ENCODE measurements around the gene SUGCT. TPM values are rescaled to one million over a fixed set of nuclear protein-coding genes. Genes with fewer than 3 reads are reported as not detected.
"Not testable (repeated sequence)": the region's sequence is repeated elsewhere in the genome, so short reads cannot be mapped to it uniquely, and the experiment has no call there.

SUGCT gene
- total RNA-seq, 1 experiment from 2014 or later: not detected

GRCh38 chr7:40248681-40249080, 113.9 kb downstream of the SUGCT start:
- DNase-seq (ENCODE audit: low spot score): no peak

GRCh38 chr7:40253444-40253843, 118.6 kb downstream of the SUGCT start:
- not testable (repeated sequence) for DNase-seq (ENCODE audit: low spot score)

- no peak for DNase-seq (ENCODE audit: low spot score)
Measured at GRCh38 chr7:40263752-40264390, 129.1 kb downstream of the SUGCT start.

GRCh38 chr7:40267583-40267982, 132.8 kb downstream of the SUGCT start:
- no peak for DNase-seq (ENCODE audit: low spot score)

- not testable (repeated sequence) for DNase-seq (ENCODE audit: low spot score)
Measured at GRCh38 chr7:40268810-40269209, 134.0 kb downstream of the SUGCT start.

- no peak for DNase-seq (ENCODE audit: low spot score)
Measured at GRCh38 chr7:40276061-40276460, 141.3 kb downstream of the SUGCT start.

GRCh38 chr7:40279991-40280390, 145.2 kb downstream of the SUGCT start:
- DNase-seq (ENCODE audit: low spot score): no peak

- DNase-seq (ENCODE audit: low spot score): no peak
Measured at GRCh38 chr7:40282858-40283257, 148.1 kb downstream of the SUGCT start.

GRCh38 chr7:40283391-40283790, 148.6 kb downstream of the SUGCT start:
- DNase-seq (ENCODE audit: low spot score): no peak

- DNase-seq (ENCODE audit: low spot score): no peak
Measured at GRCh38 chr7:40288827-40289226, 154.0 kb downstream of the SUGCT start.

GRCh38 chr7:40297741-40298311, 163.0 kb downstream of the SUGCT start:
- DNase-seq (ENCODE audit: low spot score): no peak

GRCh38 chr7:40298421-40298820, 163.6 kb downstream of the SUGCT start:
- DNase-seq (ENCODE audit: low spot score): no peak

GRCh38 chr7:40299097-40299496, 164.3 kb downstream of the SUGCT start:
- no peak for DNase-seq (ENCODE audit: low spot score)

- no peak for DNase-seq (ENCODE audit: low spot score)
Measured at GRCh38 chr7:40300146-40300670, 165.4 kb downstream of the SUGCT start.

GRCh38 chr7:40301486-40302068, 166.8 kb downstream of the SUGCT start:
- no peak for DNase-seq (ENCODE audit: low spot score)

- DNase-seq (ENCODE audit: low spot score): no peak
Measured at GRCh38 chr7:40303996-40304395, 169.2 kb downstream of the SUGCT start.

- DNase-seq (ENCODE audit: low spot score): no peak
Measured at GRCh38 chr7:40305229-40305628, 170.4 kb downstream of the SUGCT start.

GRCh38 chr7:40306025-40306424, 171.2 kb downstream of the SUGCT start:
- DNase-seq (ENCODE audit: low spot score): no peak

GRCh38 chr7:40306596-40306995, 171.8 kb downstream of the SUGCT start:
- no peak for DNase-seq (ENCODE audit: low spot score)

GRCh38 chr7:40310258-40310657, 175.5 kb downstream of the SUGCT start:
- DNase-seq (ENCODE audit: low spot score): no peak

- DNase-seq (ENCODE audit: low spot score): no peak
Measured at GRCh38 chr7:40311307-40311706, 176.5 kb downstream of the SUGCT start.

GRCh38 chr7:40315277-40315676, 180.5 kb downstream of the SUGCT start:
- DNase-seq (ENCODE audit: low spot score): no peak

GRCh38 chr7:40316176-40316575, 181.4 kb downstream of the SUGCT start:
- DNase-seq (ENCODE audit: low spot score): no peak

All from HT-29 (cell line).